DMS79 (cell line): ENCODE measurements around the gene DRAXIN.

Experiments
- DNase-seq: peaks from one replicate; lab custom pipeline; 2025; lab: John Stamatoyannopoulos, UW

Gene DRAXIN

DNA sequence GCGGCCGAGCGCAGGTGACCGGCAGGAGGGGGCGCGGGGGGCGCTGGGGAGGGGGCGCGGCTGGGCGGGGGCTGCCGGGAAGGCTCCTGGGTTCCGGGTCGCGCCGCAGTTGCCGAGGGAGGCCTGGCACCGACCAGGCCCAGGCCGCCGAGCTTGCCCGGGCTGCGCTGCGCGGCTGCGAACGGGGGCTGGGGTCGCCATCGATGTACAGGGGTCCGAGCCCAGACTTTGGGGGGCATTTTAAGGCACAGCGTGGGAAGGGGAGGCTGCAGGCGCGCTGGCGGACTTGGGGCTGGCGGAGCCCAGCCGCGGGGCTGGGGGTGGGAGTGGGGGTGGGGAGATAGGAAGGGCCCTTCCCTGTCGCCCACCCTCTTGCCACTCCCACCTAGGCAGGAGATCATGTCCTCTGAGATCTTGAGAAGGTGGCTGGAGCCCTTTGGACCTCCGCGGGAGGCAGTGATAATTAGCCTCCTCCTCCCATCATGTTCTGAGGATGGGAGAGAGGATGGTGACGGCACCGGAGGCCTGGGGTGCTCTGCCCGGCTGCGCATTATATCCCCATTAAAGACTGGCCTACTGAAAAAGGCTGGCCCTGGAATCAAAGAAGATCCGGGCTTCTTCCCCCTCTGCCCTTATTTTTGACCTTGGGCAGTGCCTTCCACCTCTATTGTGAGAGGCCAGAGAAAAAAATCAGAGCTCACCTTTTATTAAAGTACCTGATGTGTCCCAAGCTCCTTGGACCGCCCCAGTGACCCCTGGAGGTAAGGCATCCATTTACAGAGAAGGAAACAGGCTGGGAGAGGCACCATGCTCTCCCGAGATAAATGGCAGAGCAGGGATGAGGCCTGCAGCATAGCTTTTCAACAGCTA is 36.3 kb upstream of the DRAXIN start:
- no peak for DNase-seq

DNA sequence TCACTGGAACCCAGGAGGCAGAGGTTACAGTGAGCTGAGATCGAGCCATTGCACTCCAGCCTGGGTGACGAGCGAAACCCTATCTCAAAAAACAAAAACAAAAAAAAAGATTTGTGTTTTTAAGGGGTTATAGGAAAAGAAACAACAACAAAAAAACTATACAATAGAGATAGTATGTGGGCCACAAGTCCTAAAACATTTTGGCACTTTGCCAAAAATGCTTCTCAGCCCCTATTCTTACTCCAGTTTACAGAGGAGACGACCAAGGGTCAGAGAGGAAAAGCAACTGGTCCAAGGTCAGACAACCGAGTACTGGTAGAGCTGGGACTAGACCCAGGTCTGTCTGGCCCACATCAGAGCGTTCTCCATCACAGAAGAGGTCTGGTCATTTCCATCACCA is 33.9 kb upstream of the DRAXIN start:
- no peak for DNase-seq

- DNase-seq = no peak
Measured at GRCh38 chr1:11658542-11658941, 33.0 kb upstream of the DRAXIN start.

- DNase-seq = no peak
Measured at GRCh38 chr1:11659748-11660147, 31.8 kb upstream of the DRAXIN start.

- no peak for DNase-seq
Measured at GRCh38 chr1:11661103-11661502, 30.4 kb upstream of the DRAXIN start.

DNA sequence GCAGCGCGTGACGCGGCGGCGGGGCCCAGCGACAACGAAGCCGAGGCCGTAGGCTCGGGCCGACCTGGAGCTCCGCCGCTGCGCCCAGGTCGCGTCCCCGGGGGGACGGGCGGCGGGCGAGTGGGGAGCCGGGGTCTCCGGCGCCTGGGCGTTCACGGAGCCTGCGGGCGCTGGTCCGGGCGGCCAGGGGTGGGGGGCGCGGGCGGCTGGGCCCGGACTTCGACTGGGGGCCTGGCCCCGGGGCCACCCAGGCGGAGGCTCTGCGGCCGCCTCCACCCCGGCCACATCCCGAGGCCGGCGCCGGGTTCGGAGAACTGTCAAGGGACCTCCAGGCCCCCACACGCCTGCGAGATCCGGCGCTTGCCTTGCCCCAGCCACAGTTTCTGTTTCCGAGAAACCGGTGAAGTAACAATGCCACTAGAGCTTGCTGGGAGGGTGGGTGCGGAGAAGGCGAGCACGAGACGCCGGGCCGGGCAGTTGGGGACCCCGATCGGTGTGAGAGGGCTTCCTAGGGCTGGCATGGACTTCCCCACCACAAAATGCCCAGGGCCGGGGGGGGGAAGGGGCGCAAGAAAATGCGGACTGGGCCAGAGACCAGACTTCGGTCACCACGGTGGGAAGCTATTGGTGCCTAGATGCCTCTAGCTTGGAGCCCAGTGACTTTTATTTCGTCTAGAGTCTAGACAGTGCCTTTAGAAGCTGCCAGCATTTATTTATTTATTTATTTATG is 27.0 kb upstream of the DRAXIN start:
- DNase-seq = no peak

GRCh38 chr1:11668516-11668915 is 23.0 kb upstream of the DRAXIN start:
- no peak for DNase-seq

DNA sequence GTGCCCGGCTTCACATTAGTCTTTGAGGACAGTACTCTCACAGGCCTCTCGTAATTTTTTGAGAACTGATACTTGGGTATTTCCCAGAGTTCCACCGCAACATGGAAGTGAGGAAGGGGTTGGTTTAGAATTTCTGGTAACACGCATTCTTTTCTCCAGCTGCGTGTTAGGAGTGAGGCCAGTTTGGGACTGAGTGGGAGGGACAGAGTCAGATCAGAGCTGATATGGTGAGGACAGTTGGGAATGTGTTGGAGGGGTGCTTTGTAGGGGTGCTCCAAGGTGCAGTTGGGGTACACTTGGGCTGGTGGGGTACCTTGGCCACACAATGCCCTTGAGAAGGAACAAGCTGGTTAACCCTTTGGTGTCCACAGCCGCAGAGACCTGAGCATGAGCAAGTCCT is 20.8 kb upstream of the DRAXIN start:
- no peak for DNase-seq

GRCh38 chr1:11671205-11671543 is 20.3 kb upstream of the DRAXIN start:
- DNase-seq = no peak

- DNase-seq = no peak
Measured at GRCh38 chr1:11671544-11672286, 19.8 kb upstream of the DRAXIN start.

DNA sequence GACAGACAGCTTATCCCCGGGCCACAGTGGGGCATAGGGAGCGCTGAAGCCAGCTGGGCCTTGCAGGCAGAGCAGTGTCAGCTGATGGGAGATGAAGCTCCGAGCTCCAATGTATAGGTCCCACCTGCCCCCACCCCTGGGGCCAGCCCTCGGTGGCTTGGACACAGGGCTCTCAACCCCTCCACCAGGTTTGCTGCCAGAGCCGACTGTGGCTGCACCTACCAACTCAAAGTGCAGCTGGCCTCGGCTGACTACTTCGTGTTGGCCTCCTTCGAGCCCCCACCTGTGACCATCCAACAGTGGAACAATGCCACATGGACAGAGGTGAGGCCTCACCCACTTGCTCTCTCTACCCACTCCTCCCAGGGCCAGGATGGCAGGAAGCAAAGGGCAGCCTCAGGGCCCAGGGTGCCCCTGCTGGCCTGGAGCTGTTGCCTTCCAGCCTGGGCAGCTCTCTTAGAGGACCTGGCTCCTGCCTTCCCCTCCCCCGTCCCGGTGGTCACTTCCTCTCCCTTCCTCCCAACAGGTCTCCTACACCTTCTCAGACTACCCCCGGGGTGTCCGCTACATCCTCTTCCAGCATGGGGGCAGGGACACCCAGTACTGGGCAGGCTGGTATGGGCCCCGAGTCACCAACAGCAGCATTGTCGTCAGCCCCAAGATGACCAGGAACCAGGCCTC is 18.3 kb upstream of the DRAXIN start:
- no peak for DNase-seq

DNA sequence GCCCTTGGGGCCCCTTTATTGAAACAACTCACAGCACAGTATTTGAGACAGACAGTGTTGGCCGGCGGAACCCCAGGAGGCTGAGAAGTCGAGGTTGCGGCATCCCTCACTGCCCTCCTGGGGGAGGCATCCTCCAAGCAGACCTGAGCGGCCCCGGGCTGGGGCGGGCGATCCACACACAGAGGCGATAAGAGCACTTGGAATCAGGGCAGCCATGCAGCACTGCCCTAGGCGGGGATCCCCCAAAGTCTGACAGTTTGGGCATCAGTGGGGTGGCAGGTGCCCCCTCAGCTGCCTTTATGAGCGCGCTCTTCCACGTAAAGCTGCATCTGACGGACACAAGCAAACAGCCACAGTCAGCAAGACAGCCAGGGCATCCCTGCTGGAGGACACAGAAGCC is 17.0 kb upstream of the DRAXIN start:
- DNase-seq = no peak

DNA sequence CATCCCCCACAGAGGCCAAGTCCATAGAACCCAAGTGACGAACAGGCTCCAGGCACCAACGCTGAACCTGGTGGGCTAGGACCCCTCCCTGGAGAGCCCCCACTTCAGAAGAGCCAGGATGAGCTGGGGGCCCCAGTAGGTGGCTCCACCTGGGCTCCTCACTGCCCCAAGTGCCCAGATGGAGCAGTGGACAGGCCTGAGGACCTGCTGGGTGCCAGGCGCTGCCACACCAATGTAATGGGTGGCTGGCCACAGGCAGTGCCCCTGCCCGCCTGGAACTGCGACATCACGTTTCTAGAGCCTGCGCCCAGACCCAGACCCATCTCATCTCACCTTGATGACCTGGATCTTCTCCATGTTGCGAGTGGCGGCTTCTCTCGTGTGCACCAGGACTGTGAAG is 16.2 kb upstream of the DRAXIN start:
- DNase-seq = no peak

GRCh38 chr1:11676386-11677103 is 15.0 kb upstream of the DRAXIN start:
- DNase-seq = no peak

DNA sequence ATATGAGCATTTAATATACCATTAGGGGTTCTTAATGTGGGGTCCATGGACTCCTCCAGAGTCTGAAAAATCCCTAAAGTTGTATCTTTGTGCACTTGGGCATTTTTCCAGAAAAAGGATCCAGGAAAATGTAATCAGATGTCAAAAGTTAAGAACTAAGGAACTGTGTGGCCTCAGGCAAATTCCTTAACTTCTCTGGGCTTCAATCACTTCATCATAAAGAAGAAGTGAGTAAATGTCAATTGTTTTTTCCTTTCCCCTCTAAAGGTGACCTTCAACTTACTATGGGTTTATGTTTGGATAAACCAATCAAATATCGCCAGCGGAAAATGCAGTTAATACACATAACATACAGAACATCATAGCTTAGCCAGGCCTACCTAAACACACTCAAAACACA is 13.1 kb upstream of the DRAXIN start:
- DNase-seq = no peak

DNA sequence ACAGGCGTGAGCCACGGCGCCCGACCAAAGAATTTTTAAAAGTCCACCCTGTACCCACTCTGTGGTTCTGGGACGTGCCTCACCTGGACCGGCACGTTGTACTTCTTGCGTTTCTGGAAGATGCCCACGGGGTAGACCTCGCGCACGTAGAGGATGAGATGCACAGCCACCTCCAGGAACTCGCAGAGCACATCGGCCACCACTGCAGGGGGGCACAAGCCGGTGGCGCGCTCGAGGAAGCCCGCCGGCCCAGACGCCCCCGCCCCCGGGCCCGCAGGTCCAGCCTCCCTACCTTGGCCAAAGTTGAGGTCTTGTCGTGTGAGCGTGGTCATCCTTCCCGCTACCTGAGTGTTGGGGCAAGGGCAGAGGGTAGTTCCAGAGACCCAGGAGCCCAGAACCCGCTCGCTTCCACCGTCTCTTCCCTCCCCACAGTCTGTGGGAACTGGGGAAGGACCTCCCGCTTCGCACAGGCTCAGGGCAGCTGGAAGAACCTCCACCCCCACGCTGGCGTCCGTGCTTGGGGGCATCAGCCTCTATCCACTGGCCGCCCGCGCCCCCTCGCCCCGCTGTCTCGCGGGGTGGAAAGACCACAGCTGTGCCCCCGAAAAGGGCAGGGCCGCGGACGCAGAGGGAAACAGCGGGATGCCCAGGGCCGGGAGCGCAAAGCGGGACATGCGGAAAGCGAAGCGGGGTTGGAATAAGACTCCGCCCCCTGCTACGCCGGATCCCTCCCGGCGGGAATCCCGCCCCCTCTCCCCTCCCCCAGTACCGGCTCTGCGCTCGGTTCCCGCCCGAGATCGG is 11.0 kb upstream of the DRAXIN start:
- DNase-seq = no peak

GRCh38 chr1:11681071-11681771 is 10.3 kb upstream of the DRAXIN start, which contains the start of gene MAD2L2:
Gene MAD2L2, minus strand, starts transcription at chr1:11681148. Its CDS starts 547 bp downstream, at chr1:11680601.
- peak; percentile 77 for DNase-seq

DNA sequence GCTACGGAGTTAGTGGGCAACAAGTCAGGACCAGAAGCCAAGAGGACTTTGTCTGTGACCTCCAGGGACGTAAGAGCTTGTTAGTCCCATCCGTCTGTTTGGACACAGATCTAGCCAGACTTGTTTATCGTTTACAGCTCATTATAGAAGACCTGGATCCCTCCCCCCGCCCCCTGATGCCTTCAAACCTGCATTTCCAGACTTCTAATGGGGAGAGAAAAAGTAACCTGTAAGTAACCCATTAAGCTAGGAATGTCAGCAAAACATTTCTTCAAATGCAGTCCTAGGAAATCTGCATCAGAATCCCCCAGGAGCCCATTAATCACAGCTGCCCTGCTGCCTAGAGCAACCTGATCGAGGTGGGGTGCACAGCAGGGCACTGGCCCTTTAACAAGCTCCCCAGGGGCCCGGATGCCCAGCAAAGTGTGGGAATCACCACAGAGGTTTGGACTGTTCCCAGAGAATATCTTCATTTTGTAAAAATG is 9.2 kb upstream of the DRAXIN start:
- DNase-seq = no peak

GRCh38 chr1:11682799-11683198 is 8.7 kb upstream of the DRAXIN start:
- no peak for DNase-seq

DNA sequence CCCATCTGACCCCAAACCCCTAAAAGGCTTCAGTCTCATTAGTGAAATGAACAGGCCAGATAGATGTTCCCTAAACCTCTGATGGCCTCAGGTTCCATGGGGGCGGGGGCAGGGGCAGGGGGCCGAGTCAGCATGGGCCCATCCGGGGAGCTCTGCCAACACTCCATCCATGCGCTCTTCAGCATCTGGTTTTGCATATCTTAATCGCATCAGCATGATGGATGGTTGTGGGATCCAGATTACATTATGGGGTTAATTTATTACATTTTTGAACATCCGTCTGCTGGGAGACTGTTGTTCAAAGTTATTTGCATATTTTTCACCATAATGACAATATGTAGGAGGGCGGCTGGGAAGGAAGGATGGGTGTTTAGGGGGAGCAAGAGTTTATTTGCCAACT is 7.4 kb upstream of the DRAXIN start:
- DNase-seq = no peak
